ENCODE data around the gene FAM89B. TPM values are rescaled to one million over a fixed set of nuclear protein-coding genes. Genes with fewer than 3 reads are reported as not detected.
A peak's percentile ranks its signal among the peaks of the same experiment; 100 is the strongest.

FAM89B gene
- total and polyA plus RNA-seq, 2 of the 8 experiments (the other 6 are each of a cell fraction or from before 2014, with no cell fraction given): 15.8 to 32.4 TPM

DNA sequence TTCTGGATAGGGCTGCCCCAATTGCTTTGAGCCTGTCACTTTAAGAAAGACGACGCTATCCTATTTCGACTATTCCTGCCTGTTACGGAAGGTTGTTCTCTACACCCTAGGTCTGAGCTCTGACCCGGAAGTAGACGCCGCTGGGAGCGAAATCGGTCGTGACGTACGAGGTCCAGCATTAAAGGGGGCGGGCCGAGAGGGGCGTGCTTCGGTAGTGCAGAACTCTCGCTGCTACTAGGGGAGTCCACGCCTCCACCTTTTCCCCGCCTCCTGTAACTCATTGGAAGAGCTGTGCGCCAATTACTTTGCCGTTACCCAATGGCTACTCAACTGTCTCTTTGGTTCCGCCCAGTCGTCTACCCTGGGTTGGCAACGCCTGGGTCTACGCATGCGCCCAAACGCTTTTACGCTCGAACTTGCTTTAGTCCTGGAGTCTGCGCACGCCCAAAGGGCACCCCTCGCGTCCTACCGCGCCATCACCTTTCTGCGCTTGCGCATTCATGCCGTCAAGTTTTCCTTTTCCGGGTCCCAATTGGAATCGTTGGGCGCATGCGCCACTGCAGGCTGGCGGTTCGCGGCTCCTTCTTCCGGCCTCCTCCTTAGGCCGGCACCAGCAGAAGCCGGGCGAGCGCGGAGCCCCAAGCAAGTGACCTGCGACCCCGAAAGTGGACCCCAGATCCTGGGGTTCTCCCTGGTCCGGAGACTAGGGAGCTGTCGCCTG lies 43.1 kb downstream of the FAM89B start, which contains the start of gene PCNX3:
Gene PCNX3 (plus strand): TSS at position 548 of the 721 bp plus-strand sequence. CDS start 536 bp downstream, outside the sequence.
- ChIA-PET CTCF (ENCODE audit: partially characterized antibody) (interaction anchor here (0.7 to 3.8 kb wide), 12 partner anchors 11 to 245 kb away, joined by 3 to 30 read pairs (median 3); partner anchors contain the start of genes MUS81 and SIPA1), POLR2A (ENCODE audit: partially characterized antibody) (interaction anchor here (0.6 to 4.4 kb wide), 21 partner anchors 8 to 243 kb away, joined by 3 to 41 read pairs (median 4); partner anchors contain the start of genes KCNK7, MALAT1, RELA and SIPA1)
- Histone ChIP-seq H3K9me3 (ENCODE audit: insufficient read depth in 2 of 2, low read depth in 1 of 2, low read length in 1 of 2) (no peaks in the 10 kb centered on the region), H3K23me2 (ENCODE audit: low read depth, low read length) (peaks cover 16% of the 10 kb centered on the region), H4K91ac (replicated peaks; ENCODE audit: insufficient read length, low read length) (peak within 1 kb of the TSS; percentile 59), H3K27ac (ENCODE audit: low read depth, low read length) (peak within 1 kb of the TSS; percentile 43; the same call in 1 of the 2 replicates), H3K27me3 (replicated peaks in 1 of 4; ENCODE audit: control insufficient read depth in 3 of 4, extremely low read depth in 1 of 4, insufficient read depth in 3 of 4, low read length in 3 of 4) (no peaks in the 10 kb centered on the region), H2AFZ (ENCODE audit: low read length) (no peak within 1 kb of the TSS), H2BK5ac (ENCODE audit: low read depth, low read length) (peak within 1 kb of the TSS; percentile 86), H3K4ac (replicated peaks; ENCODE audit: insufficient read length, low read depth, low read length) (peak within 1 kb of the TSS; percentile 64), H3K18ac (ENCODE audit: extremely low read depth, low read length) (peak within 1 kb of the TSS; percentile 88; the same call in 1 of the 2 replicates), H2BK12ac (ENCODE audit: low read depth, low read length) (no peak within 1 kb of the TSS), H3K79me1 (ENCODE audit: low read depth, low read length) (peaks cover 33% of the 10 kb centered on the region), H4K8ac (ENCODE audit: extremely low read depth, insufficient read depth, low read length) (peak within 1 kb of the TSS; percentile 68), H3K4me1 (replicated peaks in 1 of 4; ENCODE audit: control insufficient read depth in 3 of 4, insufficient read depth in 4 of 4, low read length in 3 of 4) (peaks cover 0 to 21% (median 11%) of the 10 kb centered on the region in 4 experiments; a peak in 5 of 7 replicates), H3K36me3 (ENCODE audit: control insufficient read depth in 2 of 4, insufficient read depth in 4 of 4, low read length in 3 of 4) (peaks cover 3 to 26% (median 17%) of the 10 kb centered on the region in 4 experiments; a peak in 6 of 8 replicates), H3K23ac (ENCODE audit: insufficient read length) (no peak within 1 kb of the TSS), H3K56ac (replicated peaks; ENCODE audit: insufficient read length, low read depth, low read length) (peak within 1 kb of the TSS; percentile 92), H4K5ac (ENCODE audit: insufficient read length, low read depth, low read length) (peak within 1 kb of the TSS; percentile 45), H3K14ac (ENCODE audit: insufficient read length) (no peak within 1 kb of the TSS), H2AK5ac (ENCODE audit: low read depth, low read length) (no peak within 1 kb of the TSS; the same call in 1 of the 2 replicates), H3K4me2 (ENCODE audit: insufficient read depth in 1 of 2, low read depth in 2 of 2, low read length in 2 of 2) (peak within 1 kb of the TSS; percentile 87 to 98), H2BK120ac (replicated peaks; ENCODE audit: low read depth, low read length) (no peak within 1 kb of the TSS), H3K79me2 (ENCODE audit: control insufficient read depth in 1 of 2, insufficient read depth in 2 of 2, low read length in 2 of 2) (peaks cover 11 to 27% of the 10 kb centered on the region in 2 experiments), H2BK15ac (ENCODE audit: low read length) (peak within 1 kb of the TSS; percentile 16; the same call in 1 of the 2 replicates), H2BK20ac (ENCODE audit: low read length) (no peak within 1 kb of the TSS), H4K20me1 (replicated peaks in 1 of 2; ENCODE audit: control insufficient read depth in 1 of 2, insufficient read depth in 2 of 2, low read length in 2 of 2) (peaks cover 8 to 31% of the 10 kb centered on the region in 2 experiments), H3K4me3 (ENCODE audit: extremely low read depth in 1 of 4, insufficient read depth in 2 of 4, low read depth in 3 of 4, low read length in 4 of 4) (peak within 1 kb of the TSS; percentile 63 to 88 (median 86)), H3K9ac (replicated peaks in 1 of 4; ENCODE audit: extremely low read depth in 1 of 4, low read depth in 3 of 4, low read length in 3 of 4) (peak within 1 kb of the TSS; percentile 70 to 86 (median 77))
- WGBS, 2 experiments (ENCODE audit: extremely low coverage in 1 of 2, insufficient coverage in 1 of 2, insufficient read length in 1 of 2, insufficient replicate concordance in 2 of 2, low coverage in 1 of 2, low lambda C conversion rate in 2 of 2, missing lambda C conversion rate in 1 of 2): 1% methylated on average over 53 of the region's 55 CpGs; no CpG with 5 or more reads in 1 of the 2 experiments
- DNase-seq (ENCODE audit: low read depth in 1 of 2, low spot score in 2 of 2) (peak; percentile 98 to 100), FAIRE-seq (peak; percentile 99)
- no peak for TF ChIP-seq BRCA1 (IDR thresholded peaks at IDR 0.05; ENCODE audit: low read depth, low read length)
- no peak for TF ChIP-seq ZNF274 (IDR thresholded peaks at IDR 0.05; ENCODE audit: borderline replicate concordance, extremely low read depth, low read length)
- TF ChIP-seq SP4 (IDR thresholded peaks at IDR 0.05; ENCODE audit: low read length): peak; percentile 93
- TF ChIP-seq RFX5 (IDR thresholded peaks at IDR 0.05; ENCODE audit: borderline replicate concordance, low read depth, low read length): no peak
- TF ChIP-seq CTBP2 (IDR thresholded peaks at IDR 0.05; ENCODE audit: borderline replicate concordance, insufficient read depth, insufficient read length, low read length): no peak
- TF ChIP-seq SUZ12 (IDR thresholded peaks at IDR 0.05; ENCODE audit: low read length): no peak
- peak; percentile 84 to 88 for TF ChIP-seq SIN3A (conservative IDR thresholded peaks at IDR 0.05 in 1 of 2, IDR thresholded peaks at IDR 0.05 in 1 of 2; ENCODE audit: low read depth in 1 of 2, low read length in 2 of 2)
- TF ChIP-seq KDM5A (IDR thresholded peaks at IDR 0.05; ENCODE audit: low read length): no peak
- peak; percentile 86 for TF ChIP-seq SP2 (IDR thresholded peaks at IDR 0.05; ENCODE audit: low read length)
- no peak for TF ChIP-seq SIRT6 (IDR thresholded peaks at IDR 0.05; ENCODE audit: low read length)
- TF ChIP-seq, protein P1, sequence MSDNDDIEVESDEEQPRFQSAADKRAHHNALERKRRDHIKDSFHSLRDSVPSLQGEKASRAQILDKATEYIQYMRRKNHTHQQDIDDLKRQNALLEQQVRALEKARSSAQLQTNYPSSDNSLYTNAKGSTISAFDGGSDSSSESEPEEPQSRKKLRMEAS (IDR thresholded peaks at IDR 0.05): peak; percentile 71
- 0 out of 3 replicates have a peak, but pooled peaks of 1 of the 2 experiments have one; percentile 49 for TF ChIP-seq POLR2A (IDR thresholded peaks at IDR 0.05; ENCODE audit: control extremely low read depth in 1 of 2, low read depth in 2 of 2, low read length in 2 of 2)

All from H1 (cell line).